Measurements from ENCODE around the gene ATXN7L3.

ATXN7L3 gene

DNA sequence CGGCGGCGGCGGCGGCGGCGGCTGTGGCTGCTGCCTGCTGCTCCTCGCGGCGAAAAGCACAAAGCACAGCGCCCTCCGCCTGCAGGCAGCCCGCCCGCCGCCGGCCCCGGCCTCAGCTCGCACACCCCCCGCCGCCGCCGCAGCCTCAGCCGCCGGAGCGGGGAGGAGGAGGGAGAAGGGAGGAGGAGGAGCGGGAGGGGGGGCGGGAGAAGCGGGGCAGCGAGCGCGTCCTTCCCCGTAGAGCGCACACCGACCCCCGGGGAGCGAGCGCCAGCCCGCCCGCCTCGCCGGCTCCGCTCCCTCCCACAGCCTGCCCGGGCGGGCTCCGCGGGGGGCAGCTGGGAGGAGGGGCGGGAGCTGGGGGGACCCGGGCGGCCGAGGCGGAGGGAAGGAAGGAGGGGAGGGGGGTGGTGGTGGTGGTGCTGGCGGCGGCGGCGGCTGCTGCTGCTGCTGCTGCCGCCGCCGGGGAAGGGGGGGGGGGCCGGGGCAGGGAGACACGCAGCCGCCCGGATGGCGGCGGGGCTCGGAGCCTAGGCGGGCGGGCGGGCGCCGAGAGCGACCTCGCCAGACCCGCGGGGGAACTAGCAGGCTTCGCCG, 20.0 kb upstream of the ATXN7L3 start, which contains the start of gene UBTF:
TSS of gene UBTF (minus strand) at position 60 of the 597 bp plus-strand sequence. CDS start 1,446 bp downstream, outside the sequence.
- no peak for TF ChIP-seq CTCF (IDR thresholded peaks at IDR 0.05)
- peak; percentile 53 to 86 for DNase-seq
- H3K27me3 ChIP-seq, result no peaks in the 10 kb centered on the region
- intact Hi-C loops (cut with DNase I; ENCODE audit: low total_unique reads), result loop anchor here (1.0 to 2.0 kb wide), 2 partner anchors 19 to 105 kb away; partner anchors contain the start of gene SLC25A39
- H3K4me1 ChIP-seq, result peaks cover 0 to 48% (median 38%) of the 10 kb centered on the region in 4 donors
- peak within 1 kb of the TSS; percentile 94 to 99 for H3K27ac ChIP-seq
- H3K4me3 ChIP-seq, result peak within 1 kb of the TSS; percentile 81 to 83
- peaks cover 23 to 26% (median 24%) of the 10 kb centered on the region in 3 donors for H3K36me3 ChIP-seq
- H3K9me3 ChIP-seq, result no peaks in the 10 kb centered on the region

GRCh38 chr17:44219108-44219615, 19.5 kb upstream of the ATXN7L3 start:
- no peaks in the 10 kb centered on the region for H3K27me3 ChIP-seq
- TF ChIP-seq CTCF (IDR thresholded peaks at IDR 0.05), result peak; percentile 46 to 78
- intact Hi-C loops (cut with DNase I; ENCODE audit: low total_unique reads), result loop anchor here (1.0 to 2.0 kb wide), 2 partner anchors 19 to 106 kb away; partner anchors contain the start of gene SLC25A39
- peaks cover 0 to 42% (median 34%) of the 10 kb centered on the region in 4 donors for H3K4me1 ChIP-seq
- peak overlapping the region; percentile 81 to 83 for H3K4me3 ChIP-seq
- H3K36me3 ChIP-seq, result peaks cover 29 to 32% (median 30%) of the 10 kb centered on the region in 3 donors
- H3K9me3 ChIP-seq, result no peaks in the 10 kb centered on the region
- peak; percentile 46 to 78 for DNase-seq
- peak overlapping the region; percentile 94 to 99 for H3K27ac ChIP-seq

DNA sequence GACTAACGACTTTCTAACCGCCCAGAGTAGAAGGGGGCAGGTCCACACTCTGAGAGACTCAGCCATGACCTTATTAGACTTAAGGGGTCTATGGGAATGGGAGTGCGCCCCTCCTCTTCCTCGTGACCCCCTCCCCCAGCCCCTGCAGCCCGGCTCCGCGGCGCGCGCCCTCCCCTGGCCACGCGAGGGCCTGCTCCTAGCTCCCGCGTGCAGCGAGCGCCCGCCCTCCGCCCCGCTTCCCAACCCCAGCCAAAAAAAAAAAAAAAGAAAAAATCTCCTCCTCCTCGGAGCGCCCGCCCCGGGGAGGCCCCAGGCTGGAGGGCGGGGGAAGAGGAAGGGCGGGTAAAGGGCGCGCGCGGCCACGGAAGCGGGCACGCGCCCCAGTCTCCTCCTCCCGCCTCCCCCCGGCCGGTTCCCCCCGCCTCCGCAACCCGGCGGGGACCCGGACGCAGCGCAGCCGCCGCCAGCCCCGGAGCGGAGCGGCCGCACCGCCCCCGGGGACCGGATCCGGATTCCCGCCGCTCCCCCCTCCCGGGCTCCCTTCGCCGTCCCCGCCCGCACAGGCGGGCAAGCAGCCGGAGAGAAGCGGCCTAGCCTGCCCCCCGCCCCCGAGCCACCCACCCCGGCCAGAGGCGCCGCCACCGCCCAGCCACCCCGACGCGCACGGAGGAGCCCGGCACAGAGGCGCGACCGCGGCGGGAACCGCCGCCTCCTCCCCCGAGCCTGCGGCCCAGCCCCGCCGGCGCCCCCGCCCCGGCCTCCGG, 18.8 kb upstream of the ATXN7L3 start:
- Histone ChIP-seq H3K4me3 (peak overlapping the region; percentile 81 to 83), H3K9me3 (no peaks in the 10 kb centered on the region), H3K36me3 (peaks cover 33 to 38% (median 35%) of the 10 kb centered on the region in 3 donors), H3K4me1 (peaks cover 0 to 36% (median 28%) of the 10 kb centered on the region in 4 donors), H3K27me3 (no peaks in the 10 kb centered on the region), H3K27ac (peak overlapping the region; percentile 94 to 99)
- TF ChIP-seq CTCF (IDR thresholded peaks at IDR 0.05), result peak; percentile 32 to 72
- intact Hi-C loops (cut with DNase I; ENCODE audit: low total_unique reads), result loop anchor here (1.0 to 2.0 kb wide), 2 partner anchors 18 to 106 kb away; partner anchors contain the start of gene SLC25A39
- peak; percentile 77 to 94 for DNase-seq

DNA sequence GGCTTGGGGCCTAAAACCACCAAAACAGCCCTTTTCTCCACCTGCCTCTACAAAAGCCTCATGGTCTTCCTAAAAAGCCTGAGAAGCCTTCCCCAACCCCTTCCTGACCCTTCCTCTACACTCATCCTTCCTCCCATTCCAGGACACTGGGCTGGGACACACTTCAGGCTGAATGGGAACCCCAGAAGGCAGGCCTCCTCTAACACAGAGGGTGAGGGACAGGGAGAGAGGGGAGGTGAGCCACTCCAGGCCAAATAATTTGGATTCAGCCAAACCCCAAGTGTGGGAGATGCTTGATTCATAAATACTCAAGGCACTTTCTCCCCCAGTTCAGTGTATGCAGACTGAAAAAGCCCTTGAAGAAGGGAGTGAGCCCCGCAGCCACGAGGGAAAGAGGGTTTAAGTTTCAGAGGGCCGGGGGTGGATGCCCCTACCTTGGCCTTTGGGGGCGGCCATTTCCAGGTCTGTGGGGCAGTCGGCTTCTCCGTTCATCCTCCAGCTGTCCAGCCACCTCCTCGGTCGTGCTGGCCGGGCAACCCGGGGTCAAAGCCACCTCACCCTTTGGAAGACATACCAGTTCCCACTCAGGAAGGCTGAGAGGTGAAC, 18.2 kb upstream of the ATXN7L3 start:
- intact Hi-C loops (cut with DNase I; ENCODE audit: low total_unique reads), result loop anchor here (2.0 kb wide), 1 partner anchor 107 kb away; the partner anchor contains the start of gene SLC25A39

More for the DNA sequence above, 18.2 kb upstream of the ATXN7L3 start:
- Histone ChIP-seq H3K27me3 (no peaks in the 10 kb centered on the region), H3K36me3 (peaks cover 33 to 45% (median 40%) of the 10 kb centered on the region in 3 donors), H3K9me3 (no peaks in the 10 kb centered on the region), H3K4me3 (peak overlapping the region; percentile 81 to 83), H3K4me1 (peaks cover 0 to 29% (median 22%) of the 10 kb centered on the region in 4 donors), H3K27ac (peak overlapping the region; percentile 94 to 99)
- DNase-seq, result no peak
- TF ChIP-seq CTCF (IDR thresholded peaks at IDR 0.05), result no peak
